ENCODE data around the gene KCNN2.

Gene KCNN2

GRCh38 chr5:114335391-114335790, 26.5 kb upstream of the KCNN2 start:
- Mint-ChIP-seq H3K4me1 (ENCODE audit: low read depth in 2 of 2) (no peaks in the 10 kb centered on the region), H3K27me3 (no peaks in the 10 kb centered on the region), H3K36me3 (ENCODE audit: insufficient read depth) (no peaks in the 10 kb centered on the region), H3K27ac (no peak overlapping the region), H3K9me3 (no peaks in the 10 kb centered on the region), H3K4me3 (no peak overlapping the region)
- ATAC-seq (replicated peaks) (no peak), DNase-seq (no peak)

DNA sequence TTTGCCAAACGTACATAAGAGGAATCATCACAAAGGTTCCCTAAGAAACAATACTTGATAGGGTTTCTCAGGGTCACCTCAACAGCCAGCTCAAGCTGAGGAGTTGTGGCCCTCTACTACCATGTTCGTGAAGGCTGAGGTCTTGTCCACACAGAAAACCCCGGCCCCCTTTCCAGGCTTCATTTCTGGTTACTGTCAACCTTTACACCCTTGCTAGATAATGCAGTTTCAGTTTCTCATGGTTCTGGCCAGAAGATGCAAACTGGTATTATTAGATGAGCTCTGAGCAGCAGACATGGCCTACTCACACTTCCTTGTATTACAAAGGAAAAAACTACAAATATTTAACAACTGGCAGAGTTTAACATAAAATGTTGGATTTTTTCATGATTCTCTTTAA, 22.8 kb upstream of the KCNN2 start:
- no peak overlapping the region for H3K27ac Mint-ChIP-seq
- DNase-seq (no peak), ATAC-seq (replicated peaks) (no peak)
- no peaks in the 10 kb centered on the region for H3K4me1 Mint-ChIP-seq (ENCODE audit: low read depth in 2 of 2)
- H3K36me3 Mint-ChIP-seq (ENCODE audit: insufficient read depth) = no peaks in the 10 kb centered on the region
- no peaks in the 10 kb centered on the region for H3K27me3 Mint-ChIP-seq
- no peak overlapping the region for H3K4me3 Mint-ChIP-seq
- H3K9me3 Mint-ChIP-seq = no peaks in the 10 kb centered on the region

GRCh38 chr5:114346181-114346580, 15.7 kb upstream of the KCNN2 start:
- DNase-seq = no peak
- no peak overlapping the region for H3K4me3 Mint-ChIP-seq
- H3K36me3 Mint-ChIP-seq (ENCODE audit: insufficient read depth) = peaks cover 2% of the 10 kb centered on the region
- no peaks in the 10 kb centered on the region for H3K4me1 Mint-ChIP-seq (ENCODE audit: low read depth in 2 of 2)
- no peaks in the 10 kb centered on the region for H3K27me3 Mint-ChIP-seq
- ATAC-seq (replicated peaks) = no peak
- no peak overlapping the region for H3K27ac Mint-ChIP-seq
- no peaks in the 10 kb centered on the region for H3K9me3 Mint-ChIP-seq

DNA sequence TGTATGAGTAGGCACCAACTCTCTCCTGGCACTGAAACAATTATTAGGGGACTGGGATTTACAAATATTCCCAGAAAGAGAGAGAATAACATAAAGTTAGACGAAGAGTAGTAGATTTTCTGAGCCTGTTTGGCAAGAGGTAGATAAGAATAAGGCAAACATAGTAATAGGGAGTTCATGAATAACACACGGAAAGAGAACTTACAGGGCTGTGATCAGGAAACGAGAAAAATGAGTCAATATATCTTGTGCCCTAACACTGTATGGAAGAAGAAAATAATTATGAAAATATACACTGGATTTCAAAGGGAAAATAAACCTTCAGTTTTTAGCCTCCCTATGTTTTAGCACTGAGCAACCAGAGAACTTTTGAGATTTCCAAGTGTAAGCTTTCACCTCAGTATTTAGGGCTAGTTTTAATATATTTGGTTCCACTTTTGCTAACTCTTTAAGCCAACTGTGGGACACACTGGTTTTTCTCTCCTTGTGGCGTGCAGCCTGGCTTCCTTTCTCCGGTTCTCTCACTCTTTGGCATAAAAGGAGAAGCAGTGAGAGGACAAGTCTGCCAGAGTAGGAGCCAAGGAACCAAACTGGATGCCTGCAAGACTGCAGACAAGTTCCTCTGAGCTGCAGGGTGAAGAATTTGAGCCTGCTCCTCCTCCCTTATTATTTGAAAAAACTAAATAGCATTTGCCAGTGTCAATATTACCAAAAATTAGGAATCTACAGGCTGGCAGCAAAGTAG, 6.6 kb upstream of the KCNN2 start:
- no peak overlapping the region for H3K27ac Mint-ChIP-seq
- ATAC-seq (replicated peaks) (no peak), DNase-seq (no peak)
- no peak overlapping the region for H3K4me3 Mint-ChIP-seq
- H3K9me3 Mint-ChIP-seq = no peaks in the 10 kb centered on the region
- no peaks in the 10 kb centered on the region for H3K36me3 Mint-ChIP-seq (ENCODE audit: insufficient read depth)
- no peaks in the 10 kb centered on the region for H3K4me1 Mint-ChIP-seq (ENCODE audit: low read depth in 2 of 2)
- H3K27me3 Mint-ChIP-seq = peaks cover 0 to 2% of the 10 kb centered on the region in 2 donors

GRCh38 chr5:114358329-114358728, 3.5 kb upstream of the KCNN2 start:
- Mint-ChIP-seq H3K27me3 (peaks cover 20 to 21% of the 10 kb centered on the region in 2 donors), H3K27ac (no peak overlapping the region), H3K36me3 (ENCODE audit: insufficient read depth) (no peaks in the 10 kb centered on the region), H3K4me1 (ENCODE audit: low read depth in 2 of 2) (peaks cover 0 to 3% of the 10 kb centered on the region in 2 donors), H3K4me3 (no peak overlapping the region), H3K9me3 (no peaks in the 10 kb centered on the region)
- ATAC-seq (replicated peaks) (no peak), DNase-seq (no peak)

GRCh38 chr5:114360357-114360756, 1.5 kb upstream of the KCNN2 start:
- Mint-ChIP-seq H3K4me3 (no peak overlapping the region), H3K9me3 (peaks cover 0 to 3% of the 10 kb centered on the region in 2 donors), H3K36me3 (ENCODE audit: insufficient read depth) (no peaks in the 10 kb centered on the region), H3K27me3 (peaks cover 27 to 29% of the 10 kb centered on the region in 2 donors), H3K4me1 (ENCODE audit: low read depth in 2 of 2) (peaks cover 0 to 3% of the 10 kb centered on the region in 2 donors), H3K27ac (no peak overlapping the region)
- DNase-seq (no peak), ATAC-seq (replicated peaks) (no peak)

DNA sequence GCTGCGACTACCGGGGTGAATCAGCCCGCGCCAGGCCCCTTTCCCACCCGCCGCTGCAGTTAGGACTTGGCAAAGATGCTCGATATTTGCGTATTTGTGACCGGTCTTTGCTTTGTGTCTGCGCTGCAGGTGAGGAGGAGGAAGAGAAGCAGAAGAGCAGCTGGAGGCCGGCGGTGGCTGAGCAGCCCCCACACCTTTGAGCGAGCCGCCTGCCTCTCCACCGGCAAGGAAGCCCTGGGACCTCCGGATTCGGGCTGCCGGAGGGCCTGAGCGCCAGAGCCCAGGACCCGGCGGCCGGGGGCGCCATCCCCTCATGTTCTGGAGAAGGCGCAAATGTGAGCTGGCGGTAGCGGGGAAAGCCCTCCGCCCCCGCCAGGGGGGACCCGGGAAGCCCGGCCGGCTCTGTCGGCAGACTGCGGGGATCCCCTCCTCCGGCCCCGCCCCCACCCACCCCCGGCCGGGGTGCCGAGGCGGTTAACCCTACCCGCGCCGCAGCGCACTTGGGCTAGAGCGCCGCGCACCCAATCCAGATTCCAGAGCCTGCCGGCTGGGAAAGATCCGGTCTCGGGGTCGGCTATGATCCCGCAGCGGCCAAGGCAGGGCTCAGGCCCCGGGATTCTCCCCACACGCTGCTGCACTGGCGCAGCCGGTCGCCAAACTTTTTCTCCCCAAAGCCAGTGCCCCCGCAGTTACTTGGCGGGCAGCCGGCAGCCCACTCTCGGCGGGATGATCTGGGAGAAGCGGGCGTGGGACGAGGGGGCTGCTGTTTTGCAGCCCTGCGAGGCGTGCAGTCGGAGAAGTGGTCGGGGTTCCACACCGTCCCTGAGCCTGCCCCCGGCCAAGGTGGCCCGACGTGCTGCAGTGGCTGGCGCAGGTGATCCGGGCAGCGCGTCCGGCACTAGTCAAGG, 800 bp upstream of the KCNN2 start:
- H3K27ac Mint-ChIP-seq = no peak overlapping the region
- peaks cover 27 to 29% of the 10 kb centered on the region in 2 donors for H3K27me3 Mint-ChIP-seq
- H3K4me3 Mint-ChIP-seq = no peak overlapping the region
- peaks cover 0 to 3% of the 10 kb centered on the region in 2 donors for H3K4me1 Mint-ChIP-seq (ENCODE audit: low read depth in 2 of 2)
- H3K9me3 Mint-ChIP-seq = peaks cover 0 to 3% of the 10 kb centered on the region in 2 donors
- DNase-seq = no peak
- ATAC-seq (replicated peaks) = no peak
- H3K36me3 Mint-ChIP-seq (ENCODE audit: insufficient read depth) = no peaks in the 10 kb centered on the region

GRCh38 chr5:114362197-114362976, 517 bp downstream of the KCNN2 start:
- H3K4me1 Mint-ChIP-seq (ENCODE audit: low read depth in 2 of 2) = peaks cover 0 to 3% of the 10 kb centered on the region in 2 donors
- no peak overlapping the region for H3K4me3 Mint-ChIP-seq
- peaks cover 27 to 29% of the 10 kb centered on the region in 2 donors for H3K27me3 Mint-ChIP-seq
- ATAC-seq (replicated peaks) = no peak
- no peak for DNase-seq
- no peaks in the 10 kb centered on the region for H3K36me3 Mint-ChIP-seq (ENCODE audit: insufficient read depth)
- H3K27ac Mint-ChIP-seq = no peak overlapping the region
- H3K9me3 Mint-ChIP-seq = peaks cover 0 to 3% of the 10 kb centered on the region in 2 donors

- Mint-ChIP-seq H3K36me3 (ENCODE audit: insufficient read depth) (no peaks in the 10 kb centered on the region), H3K4me3 (no peak overlapping the region), H3K27me3 (peaks cover 27 to 29% of the 10 kb centered on the region in 2 donors), H3K27ac (no peak overlapping the region), H3K9me3 (peaks cover 0 to 3% of the 10 kb centered on the region in 2 donors), H3K4me1 (ENCODE audit: low read depth in 2 of 2) (peaks cover 0 to 3% of the 10 kb centered on the region in 2 donors)
- ATAC-seq (replicated peaks) (no peak), DNase-seq (no peak)
Measured at GRCh38 chr5:114362977-114363761, 1.3 kb downstream of the KCNN2 start.

DNA sequence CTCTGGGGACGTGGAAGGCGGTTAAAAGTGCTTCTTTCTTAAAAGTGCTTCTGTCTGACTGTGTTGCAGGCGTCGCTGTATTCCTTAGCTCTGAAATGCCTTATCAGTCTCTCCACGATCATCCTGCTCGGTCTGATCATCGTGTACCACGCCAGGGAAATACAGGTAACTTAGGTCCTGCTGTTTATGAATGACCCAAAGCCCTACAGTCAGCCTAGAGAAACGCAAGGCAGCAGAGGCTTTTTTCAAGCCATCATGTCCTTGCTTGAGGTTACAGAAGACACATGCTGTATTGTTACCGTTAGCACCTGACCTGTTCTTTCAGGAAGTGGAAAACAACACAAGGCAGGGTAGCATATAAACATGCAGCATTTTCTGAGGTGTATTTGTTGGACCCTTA, 2.0 kb downstream of the KCNN2 start:
- peaks cover 0 to 3% of the 10 kb centered on the region in 2 donors for H3K9me3 Mint-ChIP-seq
- ATAC-seq (replicated peaks) (no peak), DNase-seq (no peak)
- no peaks in the 10 kb centered on the region for H3K36me3 Mint-ChIP-seq (ENCODE audit: insufficient read depth)
- peaks cover 0 to 3% of the 10 kb centered on the region in 2 donors for H3K4me1 Mint-ChIP-seq (ENCODE audit: low read depth in 2 of 2)
- H3K4me3 Mint-ChIP-seq = no peak overlapping the region
- no peak overlapping the region for H3K27ac Mint-ChIP-seq
- H3K27me3 Mint-ChIP-seq = peaks cover 27 to 29% of the 10 kb centered on the region in 2 donors

DNA sequence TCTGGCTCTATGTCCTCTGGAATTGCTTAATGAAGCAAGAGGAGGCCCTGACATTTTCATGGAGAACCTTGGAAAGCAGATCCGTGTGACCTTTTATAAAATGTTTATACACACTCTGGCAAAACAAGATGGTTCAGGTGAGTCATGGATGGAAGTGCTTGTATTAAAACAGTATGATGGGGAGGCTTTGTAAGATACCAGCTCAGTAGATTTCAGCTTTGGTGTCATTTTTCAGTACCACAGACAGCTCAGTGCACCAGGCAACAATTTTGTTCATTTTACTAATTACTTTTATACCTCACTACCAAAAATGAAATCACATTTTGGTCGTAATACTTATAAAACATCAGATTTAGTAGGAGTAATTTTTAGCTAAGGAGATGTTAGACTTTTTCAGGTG, 5.2 kb downstream of the KCNN2 start:
- Mint-ChIP-seq H3K4me1 (ENCODE audit: low read depth in 2 of 2) (no peaks in the 10 kb centered on the region), H3K36me3 (ENCODE audit: insufficient read depth) (no peaks in the 10 kb centered on the region), H3K27me3 (peaks cover 16 to 21% of the 10 kb centered on the region in 2 donors), H3K9me3 (peaks cover 7 to 8% of the 10 kb centered on the region in 2 donors), H3K27ac (no peak overlapping the region), H3K4me3 (no peak overlapping the region)
- ATAC-seq (replicated peaks) (no peak), DNase-seq (no peak)

GRCh38 chr5:114369680-114370417, 8.0 kb downstream of the KCNN2 start:
- Mint-ChIP-seq H3K27me3 (no peaks in the 10 kb centered on the region), H3K9me3 (peaks cover 5 to 7% of the 10 kb centered on the region in 2 donors), H3K36me3 (ENCODE audit: insufficient read depth) (no peaks in the 10 kb centered on the region), H3K27ac (no peak overlapping the region), H3K4me3 (no peak overlapping the region), H3K4me1 (ENCODE audit: low read depth in 2 of 2) (no peaks in the 10 kb centered on the region)
- no peak for DNase-seq
- no peak for ATAC-seq (replicated peaks)

Measured in effector memory CD8-positive, alpha-beta T cell (primary cell).